Measurements from ENCODE around the gene SDHB. TPM values are rescaled to one million over a fixed set of nuclear protein-coding genes. Genes with fewer than 3 reads are reported as not detected.

Gene SDHB
- total and polyA plus RNA-seq, 9 of the 15 experiments (the other 6 are each of a cell fraction or from before 2014, with no cell fraction given) = 207 to 554 (median 365) TPM

DNA sequence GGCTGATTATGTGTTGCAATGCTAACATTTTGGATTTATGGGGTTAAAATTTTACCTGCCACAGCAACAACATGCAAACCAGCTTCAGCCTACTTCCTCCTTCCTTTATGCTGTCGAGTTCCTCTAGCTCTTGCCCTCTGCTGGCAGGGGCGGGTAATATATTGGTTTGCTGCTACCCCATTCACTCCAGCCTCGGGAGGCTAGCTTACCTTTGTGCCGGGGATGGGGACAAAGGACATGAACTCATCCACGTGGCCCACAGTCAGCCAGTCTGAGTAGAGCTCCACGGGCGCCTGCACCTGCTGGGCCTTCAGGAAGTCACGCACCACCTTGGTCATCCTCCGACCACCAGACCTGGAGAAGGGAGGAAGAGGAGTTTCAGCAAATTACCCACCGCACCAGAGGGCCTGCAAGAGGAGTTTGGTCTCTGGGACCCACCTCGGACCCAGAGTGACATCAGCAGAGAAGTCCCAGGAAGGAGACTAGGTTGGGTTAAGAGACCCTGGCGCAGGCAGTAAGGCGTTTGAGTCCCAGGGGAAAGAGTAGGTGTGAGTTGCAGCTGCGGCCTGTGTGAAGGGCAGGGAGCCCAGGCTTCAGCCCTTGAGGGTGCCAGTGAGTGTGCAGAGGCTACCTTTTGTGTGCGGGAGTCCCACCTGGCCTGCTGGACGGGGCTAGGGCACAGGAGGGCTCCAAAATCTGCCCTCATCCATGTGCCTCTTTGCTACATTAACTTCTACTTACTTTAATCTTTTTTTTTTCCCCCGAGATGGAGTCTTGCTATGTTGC lies 21.8 kb upstream of the SDHB start (continued):
- TF ChIP-seq, protein P1, sequence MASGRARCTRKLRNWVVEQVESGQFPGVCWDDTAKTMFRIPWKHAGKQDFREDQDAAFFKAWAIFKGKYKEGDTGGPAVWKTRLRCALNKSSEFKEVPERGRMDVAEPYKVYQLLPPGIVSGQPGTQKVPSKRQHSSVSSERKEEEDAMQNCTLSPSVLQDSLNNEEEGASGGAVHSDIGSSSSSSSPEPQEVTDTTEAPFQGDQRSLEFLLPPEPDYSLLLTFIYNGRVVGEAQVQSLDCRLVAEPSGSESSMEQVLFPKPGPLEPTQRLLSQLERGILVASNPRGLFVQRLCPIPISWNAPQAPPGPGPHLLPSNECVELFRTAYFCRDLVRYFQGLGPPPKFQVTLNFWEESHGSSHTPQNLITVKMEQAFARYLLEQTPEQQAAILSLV (tag; IDR thresholded peaks at IDR 0.05) = no peak
- TF ChIP-seq ZNF436 (CRISPR knock-in tag; IDR thresholded peaks at IDR 0.05) (no peak), FOXJ3 (CRISPR knock-in tag; IDR thresholded peaks at IDR 0.05) (no peak), KDM1A (IDR thresholded peaks at IDR 0.05) (peak in 1 of 2 experiments; percentile 57; a peak in 1 of 4 replicates), GABPA (tag; conservative IDR thresholded peaks at IDR 0.05; ENCODE audit: low read depth) (peak; percentile 89), ZNF184 (CRISPR knock-in tag; IDR thresholded peaks at IDR 0.05) (no peak), ZNF785 (CRISPR knock-in tag; IDR thresholded peaks at IDR 0.05) (no peak), ZNF311 (CRISPR knock-in tag; IDR thresholded peaks at IDR 0.05) (no peak), NCOA2 (IDR thresholded peaks at IDR 0.05; ENCODE audit: partially characterized antibody in 2 of 2) (no peak), RBM25 (IDR thresholded peaks at IDR 0.05; ENCODE audit: low read depth, low read length, severe bottlenecking) (peak; percentile 91), ZNF431 (CRISPR knock-in tag; IDR thresholded peaks at IDR 0.05) (no peak), SPI1 (IDR thresholded peaks at IDR 0.05; ENCODE audit: borderline replicate concordance, low read depth, low read length) (peak; percentile 27; the same call in 1 of the 2 replicates)
- TF ChIP-seq, protein P2, sequence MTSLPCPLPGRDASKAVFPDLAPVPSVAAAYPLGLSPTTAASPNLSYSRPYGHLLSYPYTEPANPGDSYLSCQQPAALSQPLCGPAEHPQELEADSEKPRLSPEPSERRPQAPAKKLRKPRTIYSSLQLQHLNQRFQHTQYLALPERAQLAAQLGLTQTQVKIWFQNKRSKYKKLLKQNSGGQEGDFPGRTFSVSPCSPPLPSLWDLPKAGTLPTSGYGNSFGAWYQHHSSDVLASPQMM (CRISPR knock-in tag; IDR thresholded peaks at IDR 0.05) = no peak
- TF ChIP-seq, protein P3, sequence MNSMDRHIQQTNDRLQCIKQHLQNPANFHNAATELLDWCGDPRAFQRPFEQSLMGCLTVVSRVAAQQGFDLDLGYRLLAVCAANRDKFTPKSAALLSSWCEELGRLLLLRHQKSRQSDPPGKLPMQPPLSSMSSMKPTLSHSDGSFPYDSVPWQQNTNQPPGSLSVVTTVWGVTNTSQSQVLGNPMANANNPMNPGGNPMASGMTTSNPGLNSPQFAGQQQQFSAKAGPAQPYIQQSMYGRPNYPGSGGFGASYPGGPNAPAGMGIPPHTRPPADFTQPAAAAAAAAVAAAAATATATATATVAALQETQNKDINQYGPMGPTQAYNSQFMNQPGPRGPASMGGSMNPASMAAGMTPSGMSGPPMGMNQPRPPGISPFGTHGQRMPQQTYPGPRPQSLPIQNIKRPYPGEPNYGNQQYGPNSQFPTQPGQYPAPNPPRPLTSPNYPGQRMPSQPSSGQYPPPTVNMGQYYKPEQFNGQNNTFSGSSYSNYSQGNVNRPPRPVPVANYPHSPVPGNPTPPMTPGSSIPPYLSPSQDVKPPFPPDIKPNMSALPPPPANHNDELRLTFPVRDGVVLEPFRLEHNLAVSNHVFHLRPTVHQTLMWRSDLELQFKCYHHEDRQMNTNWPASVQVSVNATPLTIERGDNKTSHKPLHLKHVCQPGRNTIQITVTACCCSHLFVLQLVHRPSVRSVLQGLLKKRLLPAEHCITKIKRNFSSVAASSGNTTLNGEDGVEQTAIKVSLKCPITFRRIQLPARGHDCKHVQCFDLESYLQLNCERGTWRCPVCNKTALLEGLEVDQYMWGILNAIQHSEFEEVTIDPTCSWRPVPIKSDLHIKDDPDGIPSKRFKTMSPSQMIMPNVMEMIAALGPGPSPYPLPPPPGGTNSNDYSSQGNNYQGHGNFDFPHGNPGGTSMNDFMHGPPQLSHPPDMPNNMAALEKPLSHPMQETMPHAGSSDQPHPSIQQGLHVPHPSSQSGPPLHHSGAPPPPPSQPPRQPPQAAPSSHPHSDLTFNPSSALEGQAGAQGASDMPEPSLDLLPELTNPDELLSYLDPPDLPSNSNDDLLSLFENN (IDR thresholded peaks at IDR 0.05; ENCODE audit: low read depth in 2 of 2, low read length in 2 of 2) = no peak
- TF ChIP-seq, protein P4, sequence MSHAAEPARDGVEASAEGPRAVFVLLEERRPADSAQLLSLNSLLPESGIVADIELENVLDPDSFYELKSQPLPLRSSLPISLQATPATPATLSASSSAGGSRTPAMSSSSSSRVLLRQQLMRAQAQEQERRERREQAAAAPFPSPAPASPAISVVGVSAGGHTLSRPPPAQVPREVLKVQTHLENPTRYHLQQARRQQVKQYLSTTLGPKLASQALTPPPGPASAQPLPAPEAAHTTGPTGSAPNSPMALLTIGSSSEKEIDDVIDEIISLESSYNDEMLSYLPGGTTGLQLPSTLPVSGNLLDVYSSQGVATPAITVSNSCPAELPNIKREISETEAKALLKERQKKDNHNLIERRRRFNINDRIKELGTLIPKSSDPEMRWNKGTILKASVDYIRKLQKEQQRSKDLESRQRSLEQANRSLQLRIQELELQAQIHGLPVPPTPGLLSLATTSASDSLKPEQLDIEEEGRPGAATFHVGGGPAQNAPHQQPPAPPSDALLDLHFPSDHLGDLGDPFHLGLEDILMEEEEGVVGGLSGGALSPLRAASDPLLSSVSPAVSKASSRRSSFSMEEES (CRISPR knock-in tag; IDR thresholded peaks at IDR 0.05) = no peak
- TF ChIP-seq, protein P5, sequence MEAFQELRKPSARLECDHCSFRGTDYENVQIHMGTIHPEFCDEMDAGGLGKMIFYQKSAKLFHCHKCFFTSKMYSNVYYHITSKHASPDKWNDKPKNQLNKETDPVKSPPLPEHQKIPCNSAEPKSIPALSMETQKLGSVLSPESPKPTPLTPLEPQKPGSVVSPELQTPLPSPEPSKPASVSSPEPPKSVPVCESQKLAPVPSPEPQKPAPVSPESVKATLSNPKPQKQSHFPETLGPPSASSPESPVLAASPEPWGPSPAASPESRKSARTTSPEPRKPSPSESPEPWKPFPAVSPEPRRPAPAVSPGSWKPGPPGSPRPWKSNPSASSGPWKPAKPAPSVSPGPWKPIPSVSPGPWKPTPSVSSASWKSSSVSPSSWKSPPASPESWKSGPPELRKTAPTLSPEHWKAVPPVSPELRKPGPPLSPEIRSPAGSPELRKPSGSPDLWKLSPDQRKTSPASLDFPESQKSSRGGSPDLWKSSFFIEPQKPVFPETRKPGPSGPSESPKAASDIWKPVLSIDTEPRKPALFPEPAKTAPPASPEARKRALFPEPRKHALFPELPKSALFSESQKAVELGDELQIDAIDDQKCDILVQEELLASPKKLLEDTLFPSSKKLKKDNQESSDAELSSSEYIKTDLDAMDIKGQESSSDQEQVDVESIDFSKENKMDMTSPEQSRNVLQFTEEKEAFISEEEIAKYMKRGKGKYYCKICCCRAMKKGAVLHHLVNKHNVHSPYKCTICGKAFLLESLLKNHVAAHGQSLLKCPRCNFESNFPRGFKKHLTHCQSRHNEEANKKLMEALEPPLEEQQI (IDR thresholded peaks at IDR 0.05) = no peak
- TF ChIP-seq, protein P6, sequence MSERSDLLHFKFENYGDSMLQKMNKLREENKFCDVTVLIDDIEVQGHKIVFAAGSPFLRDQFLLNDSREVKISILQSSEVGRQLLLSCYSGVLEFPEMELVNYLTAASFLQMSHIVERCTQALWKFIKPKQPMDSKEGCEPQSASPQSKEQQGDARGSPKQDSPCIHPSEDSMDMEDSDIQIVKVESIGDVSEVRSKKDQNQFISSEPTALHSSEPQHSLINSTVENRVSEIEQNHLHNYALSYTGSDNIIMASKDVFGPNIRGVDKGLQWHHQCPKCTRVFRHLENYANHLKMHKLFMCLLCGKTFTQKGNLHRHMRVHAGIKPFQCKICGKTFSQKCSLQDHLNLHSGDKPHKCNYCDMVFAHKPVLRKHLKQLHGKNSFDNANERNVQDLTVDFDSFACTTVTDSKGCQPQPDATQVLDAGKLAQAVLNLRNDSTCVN (CRISPR knock-in tag; IDR thresholded peaks at IDR 0.05) = no peak
